HG03457 (cell line): ENCODE results near the gene GRAMD1B.

Source experiments
- ATAC-seq: cut with Tn5 transposase; IDR thresholded peaks from one replicate; pipeline ENCODE4 v1.9.1; 2021; ENCODE audit warnings: moderate number of reproducible peaks; ENCODE audit not compliant: unreplicated experiment

GRAMD1B gene

DNA sequence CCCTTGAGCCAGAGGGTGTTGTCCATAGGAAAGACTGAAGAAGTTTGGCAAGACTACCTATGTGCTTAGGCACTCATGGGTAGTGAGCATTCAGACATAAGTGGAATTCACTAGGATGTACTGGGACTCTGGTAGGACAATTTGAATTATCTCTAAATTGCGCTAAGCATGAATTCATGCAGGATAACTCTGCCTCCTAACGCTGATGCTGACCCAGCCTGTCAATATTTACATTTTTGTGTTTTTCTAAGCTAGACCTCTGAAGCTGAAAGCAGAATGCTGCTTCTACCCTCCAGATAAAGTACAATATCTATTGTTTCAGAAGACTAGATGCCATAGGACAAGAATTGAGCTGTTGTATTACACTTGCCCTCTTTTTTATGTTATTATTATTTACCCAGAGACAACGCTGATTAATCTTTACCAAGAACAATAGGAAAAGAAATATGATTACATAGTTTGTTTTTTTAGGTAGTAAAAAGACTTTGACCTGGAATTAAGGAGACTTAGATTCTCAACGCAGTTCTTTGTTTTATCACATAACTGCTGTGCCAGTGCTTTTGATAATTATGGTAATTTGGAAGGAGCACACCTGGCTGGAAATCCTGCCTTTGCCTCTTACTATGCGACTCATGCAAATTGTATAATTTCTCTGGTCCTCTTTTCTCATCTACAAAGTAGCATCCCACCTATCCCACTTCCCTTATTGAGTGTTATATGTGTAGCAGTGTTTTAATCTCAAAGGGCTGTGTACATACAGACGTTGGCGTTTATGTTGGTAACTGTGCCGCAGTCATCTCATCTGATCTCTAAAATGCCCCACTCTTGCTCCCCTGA, 21.2 kb upstream of the GRAMD1B start:
- ATAC-seq: no peak

DNA sequence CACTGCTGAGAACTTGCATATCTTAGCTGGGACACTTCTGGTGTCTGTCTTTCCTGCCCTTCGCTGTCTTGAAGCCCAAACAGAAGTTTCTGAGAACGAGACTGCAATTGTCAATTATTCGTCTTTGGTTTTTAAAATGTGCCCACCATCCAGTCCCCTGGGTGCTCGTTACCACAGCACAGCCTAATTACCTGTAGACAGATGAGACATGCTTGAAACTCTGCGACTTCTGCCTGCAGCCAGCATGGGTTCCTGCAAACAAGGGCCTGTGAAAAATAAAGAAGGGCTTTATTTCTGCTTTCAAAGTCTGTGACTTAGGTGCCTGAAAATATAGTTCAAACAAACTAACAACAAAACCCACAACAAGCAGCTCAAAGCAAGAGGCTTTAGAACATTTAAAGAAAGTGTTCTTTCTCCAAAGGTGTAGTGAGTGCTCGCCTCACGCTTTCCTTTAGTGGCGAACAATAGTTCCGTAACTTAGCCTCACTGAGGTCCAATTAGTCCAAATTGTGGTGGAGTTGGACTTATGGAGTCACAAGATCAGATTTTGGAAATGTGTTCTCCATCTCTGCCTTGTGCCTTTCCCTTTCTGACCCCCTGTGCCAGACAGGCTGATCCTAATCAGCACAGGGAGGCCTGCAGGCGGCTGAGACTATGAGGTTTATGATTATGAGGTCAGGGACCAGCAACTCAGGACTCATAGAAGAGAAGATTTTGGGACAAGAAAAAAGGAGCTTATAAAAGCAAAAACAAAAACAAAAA, 20.4 kb upstream of the GRAMD1B start:
- no peak for ATAC-seq

DNA sequence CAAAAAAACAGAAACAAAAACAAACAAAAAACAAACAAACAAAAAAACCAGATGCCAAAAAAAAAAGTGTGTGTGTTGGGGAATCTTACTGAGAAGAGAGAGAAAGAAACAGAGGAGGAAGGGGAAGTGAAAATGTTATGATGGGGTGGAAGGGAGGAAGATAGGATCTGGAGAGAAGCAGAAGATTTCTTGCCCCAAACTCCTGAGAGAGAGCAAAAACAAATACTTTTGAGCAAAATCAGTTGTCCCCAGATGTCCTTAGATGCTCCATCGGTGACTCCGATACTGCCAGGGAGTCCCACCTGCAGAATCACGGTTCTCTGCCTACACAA, 19.9 kb upstream of the GRAMD1B start:
- ATAC-seq: no peak

DNA sequence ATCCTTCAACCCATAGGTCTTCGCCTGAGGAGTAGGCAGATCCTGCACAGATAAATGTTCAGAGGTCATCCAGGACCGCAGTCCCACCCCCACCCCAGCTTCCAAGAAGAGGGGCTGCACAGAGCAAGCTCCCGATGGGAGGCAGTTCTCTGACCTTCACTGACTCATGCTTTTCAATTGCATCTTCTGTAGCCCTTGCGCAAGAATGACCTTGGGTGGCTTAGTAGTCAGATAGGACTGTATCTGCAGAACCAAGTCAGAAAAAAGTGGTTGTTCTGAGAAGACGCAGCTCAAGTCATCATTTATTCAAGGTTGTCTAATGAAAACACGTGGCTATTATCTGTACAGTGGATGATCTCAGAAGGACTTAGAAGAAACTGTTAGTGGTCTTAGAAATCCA, 16.4 kb upstream of the GRAMD1B start:
- ATAC-seq: no peak

DNA sequence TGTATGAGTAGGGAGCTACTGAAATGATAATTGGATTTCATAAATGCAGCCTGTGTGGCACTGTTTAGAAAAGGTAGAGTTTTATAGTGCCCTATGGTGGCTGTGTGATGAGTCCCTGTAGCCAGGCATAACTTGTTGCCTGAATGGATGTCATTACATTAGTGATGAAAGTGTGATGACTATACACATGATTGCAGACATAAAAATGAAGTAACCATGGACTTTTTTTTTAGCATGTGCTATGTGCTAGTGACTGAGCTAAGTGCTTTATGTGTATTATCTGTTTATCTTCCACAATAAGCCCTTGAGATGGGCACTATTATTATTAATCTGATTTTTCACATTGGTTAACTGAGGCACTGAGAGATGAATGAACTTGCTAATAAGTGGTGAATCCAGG, 13.5 kb upstream of the GRAMD1B start:
- no peak for ATAC-seq

DNA sequence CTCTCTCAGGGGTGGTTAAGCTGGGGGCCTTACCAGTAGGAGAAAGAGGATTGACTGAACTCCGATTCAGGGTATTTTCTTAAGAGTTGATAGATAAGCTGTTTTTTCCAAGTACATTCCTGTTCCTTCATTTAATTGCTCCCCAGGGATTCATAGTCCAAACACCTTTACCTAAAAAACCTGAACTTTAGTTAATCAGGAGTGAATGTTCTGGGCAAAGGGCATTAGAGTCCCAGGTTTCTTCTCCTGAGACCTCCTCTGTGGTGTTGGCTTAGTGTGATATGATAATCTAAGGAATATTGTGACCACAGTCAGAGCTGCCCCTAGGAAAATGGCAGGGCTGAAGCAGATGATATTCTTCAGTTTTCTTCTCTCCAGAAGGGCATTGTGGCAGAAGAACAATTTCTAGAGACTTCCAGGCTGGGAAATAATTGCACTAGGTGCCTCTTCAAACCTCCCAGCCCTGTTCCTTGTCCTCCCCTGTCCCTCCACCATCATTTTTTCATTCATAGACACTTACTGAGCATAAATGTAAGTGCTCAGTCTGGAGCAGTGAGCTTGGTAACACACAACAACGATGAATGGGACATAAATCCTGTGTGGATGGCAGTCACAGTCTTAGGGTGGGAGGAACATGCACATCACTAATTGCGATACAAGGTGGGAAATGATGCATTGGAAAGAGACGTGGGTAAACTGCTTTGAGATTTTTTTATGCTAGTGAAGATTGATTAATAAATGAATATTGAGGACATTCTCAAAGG, 11.5 kb upstream of the GRAMD1B start:
- ATAC-seq: no peak

DNA sequence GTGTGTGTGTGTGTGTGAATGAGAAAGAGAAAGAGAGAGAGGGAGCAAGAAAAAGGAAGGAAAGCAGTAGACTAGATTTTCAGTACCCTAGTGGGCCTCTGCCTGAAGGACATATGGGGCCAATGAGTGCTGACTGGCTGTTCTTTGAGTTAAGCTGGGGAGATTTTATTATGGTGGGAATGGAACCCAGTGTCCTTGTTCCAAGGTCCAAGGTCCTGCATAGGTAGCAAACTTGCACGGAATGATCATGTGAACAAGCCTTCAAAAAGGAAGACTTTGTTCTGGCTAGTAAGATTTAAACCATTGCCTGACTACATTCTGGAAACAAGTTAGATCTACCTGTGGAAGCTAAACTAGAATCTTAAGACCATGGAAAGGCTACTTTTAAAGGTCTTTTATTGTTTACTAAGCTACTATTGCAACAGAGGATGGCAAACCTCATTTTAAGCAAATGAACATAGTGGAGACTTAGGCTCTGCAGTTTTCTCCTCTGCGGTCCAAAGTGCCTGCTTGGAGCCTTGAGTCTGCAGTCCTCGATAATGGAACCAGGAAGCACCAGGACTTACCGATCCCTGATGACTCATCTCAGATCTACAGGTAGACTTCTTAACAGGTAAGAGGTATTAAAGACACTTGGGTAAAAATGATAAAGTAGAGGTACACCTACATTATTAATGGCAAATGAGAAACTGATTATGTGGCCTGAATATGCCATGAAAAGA, 10.2 kb upstream of the GRAMD1B start:
- no peak for ATAC-seq

DNA sequence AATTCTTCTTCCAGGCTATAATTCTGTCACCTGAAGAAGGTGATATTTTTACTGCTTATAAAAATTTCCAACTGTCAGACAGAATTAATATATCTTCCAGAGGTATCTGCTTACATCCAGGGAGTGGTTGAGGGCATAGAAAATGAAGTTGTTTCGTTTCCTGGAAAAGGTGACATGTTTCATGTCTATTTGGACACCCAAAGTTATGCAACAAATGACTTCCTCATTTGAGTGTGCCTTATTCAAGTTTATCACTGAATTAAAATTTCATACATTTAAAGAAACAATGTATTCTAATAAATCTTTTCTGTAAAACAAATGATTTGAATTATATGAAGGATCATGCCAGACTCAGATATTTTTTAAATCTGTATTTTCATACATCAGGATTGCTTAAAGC, 8.5 kb upstream of the GRAMD1B start:
- no peak for ATAC-seq

DNA sequence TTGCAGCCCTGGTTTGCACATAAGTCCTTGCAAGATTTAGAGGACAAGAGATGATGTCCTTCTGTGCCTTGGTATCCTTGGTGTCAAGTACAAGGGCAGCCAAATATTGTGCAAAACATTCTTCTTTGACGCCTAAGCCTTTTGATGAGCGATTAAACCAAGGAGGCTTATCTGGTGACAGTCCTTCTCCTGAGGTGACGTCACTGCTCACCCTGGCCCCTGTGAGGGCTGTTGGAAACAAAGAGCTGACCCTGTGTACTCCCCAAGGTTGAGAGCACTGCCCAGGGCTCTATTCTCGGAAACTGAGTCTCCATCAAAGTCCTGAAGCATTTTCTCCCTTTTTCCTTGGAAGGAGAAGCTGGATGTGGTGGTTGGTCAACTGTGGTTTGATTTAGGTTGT, 4.7 kb upstream of the GRAMD1B start:
- ATAC-seq: no peak

DNA sequence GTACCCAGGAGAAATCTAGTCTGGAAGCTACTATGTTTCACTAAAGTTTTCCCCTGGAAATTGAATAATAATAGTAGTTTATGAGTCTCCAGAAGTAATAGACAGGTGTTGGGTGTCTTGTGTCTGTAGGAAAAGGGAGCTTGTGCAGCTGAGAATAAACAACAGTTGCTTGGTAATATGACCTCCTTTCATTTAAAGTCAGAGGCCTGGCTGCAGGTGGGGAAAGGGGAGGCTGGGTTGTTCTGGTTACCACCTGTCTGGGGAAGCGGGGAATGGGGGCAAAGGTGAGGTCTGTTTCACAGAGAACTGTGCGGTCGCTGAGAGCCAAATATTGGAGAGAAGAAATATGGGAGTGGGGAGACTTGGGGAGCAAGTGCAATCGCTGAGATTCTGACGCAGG, 3.3 kb upstream of the GRAMD1B start:
- ATAC-seq: no peak

DNA sequence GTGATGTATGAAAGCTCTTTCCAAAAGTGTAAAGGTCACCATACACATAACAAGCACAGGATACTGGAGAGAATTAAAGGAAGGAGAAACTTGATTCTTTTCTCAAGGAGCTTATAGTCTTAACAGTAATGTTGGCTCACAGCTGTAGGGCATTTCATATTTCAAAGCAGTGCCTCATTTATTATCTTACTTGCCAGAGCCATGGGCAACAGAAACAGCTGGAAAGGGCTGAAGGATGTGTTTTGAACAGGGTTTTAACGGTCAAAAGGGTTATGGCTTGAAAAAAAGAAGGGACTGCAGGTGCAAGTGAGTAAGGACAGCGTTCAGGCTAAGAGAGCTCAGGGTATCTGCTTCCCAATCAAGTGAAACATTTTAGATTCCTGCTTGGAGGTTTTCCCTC, 2.7 kb upstream of the GRAMD1B start:
- ATAC-seq: no peak

DNA sequence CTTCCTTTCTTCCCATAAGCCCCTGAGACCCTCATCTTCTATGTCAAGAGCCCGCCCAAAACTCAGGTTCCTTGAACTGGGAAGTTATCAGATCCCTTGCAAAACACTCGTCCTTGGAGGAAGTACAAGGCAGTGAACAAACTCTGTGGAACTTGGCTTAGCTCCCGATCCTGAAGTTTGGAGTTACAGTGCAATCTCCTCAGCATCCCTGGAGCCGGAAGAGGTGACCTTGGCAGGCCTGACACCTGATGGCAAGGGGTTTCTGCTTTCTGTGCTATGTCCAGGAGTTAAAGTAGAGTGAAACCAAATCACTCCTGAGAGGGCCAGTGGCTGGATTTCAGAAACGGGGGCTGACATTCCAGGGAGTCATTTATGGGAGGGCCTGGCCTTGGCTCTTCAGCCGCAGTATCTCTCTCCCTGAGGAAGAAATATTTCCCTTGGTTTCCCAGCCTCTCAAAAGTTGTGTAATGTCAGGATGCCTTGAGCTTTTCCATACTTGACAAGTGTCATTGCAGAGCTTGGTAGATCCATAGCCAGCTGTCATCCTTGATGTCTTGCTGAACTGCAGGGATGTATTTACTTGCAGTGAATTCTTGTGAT, 1.9 kb upstream of the GRAMD1B start:
- ATAC-seq: no peak

DNA sequence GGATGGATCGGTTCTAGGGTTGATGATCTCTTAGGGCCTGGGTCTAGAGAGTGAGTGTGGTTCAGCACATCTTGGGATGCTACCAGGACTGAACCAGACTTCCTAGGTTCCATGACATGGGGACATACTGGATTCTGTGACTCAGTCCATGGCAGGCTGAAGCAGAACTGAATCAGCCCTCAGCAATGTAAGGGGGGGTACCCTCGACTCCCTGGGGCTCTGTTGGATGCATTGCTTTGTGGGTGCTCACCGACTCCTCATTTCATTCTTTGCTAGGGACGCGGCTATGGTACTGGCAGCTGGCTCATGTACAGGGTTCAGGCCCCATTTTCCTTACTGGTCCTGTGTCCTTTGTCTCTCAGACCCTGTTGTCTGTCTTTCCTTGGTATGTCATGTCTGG, 733 bp upstream of the GRAMD1B start:
- ATAC-seq: no peak

DNA sequence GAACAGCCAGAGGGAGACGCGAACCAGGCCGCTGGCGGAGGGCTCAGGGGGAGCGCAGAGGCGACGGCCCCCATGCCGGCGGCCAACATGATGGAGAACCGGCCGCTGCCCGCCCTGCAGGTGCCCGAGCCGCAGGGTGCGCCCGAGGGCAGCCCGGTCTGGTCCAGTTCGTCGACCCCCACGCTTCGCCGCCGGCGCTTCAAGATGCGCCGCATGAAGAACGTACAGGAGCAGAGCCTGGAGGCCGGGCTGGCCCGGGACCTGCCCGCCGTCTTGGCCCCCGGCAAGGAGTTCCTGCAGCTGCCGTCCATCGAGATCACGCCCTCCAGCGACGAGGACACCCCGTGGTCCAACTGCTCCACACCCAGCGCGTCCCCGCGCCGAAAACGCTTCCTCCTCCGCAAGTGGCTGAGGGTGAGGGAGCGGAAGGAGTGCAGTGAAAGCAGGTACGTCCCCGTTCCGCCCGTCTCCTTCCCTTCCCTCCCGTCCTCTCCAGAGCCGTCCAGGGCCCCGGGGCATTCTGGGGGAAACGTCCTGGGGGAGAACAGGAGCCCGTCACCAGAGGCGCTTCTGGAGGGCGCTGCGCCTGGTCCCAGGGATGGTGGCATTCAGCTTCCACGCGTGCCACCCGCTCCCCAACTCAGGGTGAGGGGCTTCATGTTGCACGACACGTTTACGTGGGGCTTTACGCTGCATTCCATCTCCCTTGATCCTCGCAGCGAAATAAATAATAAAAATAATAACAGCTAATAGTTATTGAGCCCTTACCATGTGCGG, 840 bp downstream of the GRAMD1B start:
- ATAC-seq: no peak

DNA sequence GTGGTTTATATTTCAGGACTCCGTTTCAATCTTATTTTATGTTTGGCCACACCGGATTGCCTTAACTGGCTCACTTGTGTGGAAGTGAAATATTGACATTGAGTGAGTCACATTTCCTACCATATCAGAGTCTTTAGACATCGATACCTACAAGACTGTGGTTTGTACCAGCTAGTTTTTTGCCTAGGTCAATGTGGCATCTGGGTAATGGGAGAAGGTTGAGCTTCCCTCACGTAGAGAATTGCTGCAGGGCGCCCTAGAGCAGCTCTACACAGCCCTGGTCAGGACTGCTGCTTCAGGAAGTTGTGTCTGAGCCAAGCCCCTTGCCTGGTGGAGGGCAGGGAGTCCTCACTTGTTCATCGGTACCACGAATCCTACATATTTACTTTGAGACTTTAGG, 1.6 kb downstream of the GRAMD1B start:
- no peak for ATAC-seq

DNA sequence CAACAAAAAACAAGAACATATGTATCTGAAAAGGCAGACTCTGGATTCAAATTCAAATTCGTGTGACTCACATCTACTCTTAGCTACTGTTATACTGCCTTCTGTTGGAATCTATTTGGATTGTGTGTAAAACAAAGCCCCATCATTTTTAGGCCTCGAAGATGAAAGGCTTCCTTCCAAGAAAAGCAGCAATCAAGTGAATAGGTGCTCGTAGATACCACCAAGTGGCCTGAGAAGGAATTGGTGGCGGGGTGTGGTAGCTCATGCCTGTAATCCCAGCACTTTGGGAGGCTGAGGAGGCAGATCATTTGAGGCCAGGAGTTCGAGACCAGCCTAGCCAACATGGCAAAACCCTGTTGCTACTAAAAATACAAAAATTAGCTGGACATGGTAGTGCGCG, 4.2 kb downstream of the GRAMD1B start:
- no peak for ATAC-seq

DNA sequence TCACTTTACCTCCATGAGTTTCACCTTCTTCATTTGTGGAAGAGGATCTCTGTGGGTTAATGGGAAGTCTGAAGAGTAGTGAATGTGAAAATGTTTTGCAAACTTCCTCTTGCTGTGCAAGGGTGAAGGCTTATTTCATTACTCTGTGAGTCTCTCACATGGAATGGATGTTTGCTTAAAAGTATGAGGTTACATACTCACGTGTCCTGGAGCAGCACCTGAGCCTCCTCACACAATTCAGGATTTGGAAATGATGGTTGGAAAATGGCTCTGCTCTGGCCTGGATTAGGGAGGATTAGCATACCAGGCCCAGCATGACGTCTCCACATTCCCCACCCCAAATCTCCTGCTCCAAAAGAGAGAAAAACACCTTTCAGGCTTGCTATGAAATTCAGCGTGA, 4.8 kb downstream of the GRAMD1B start:
- ATAC-seq: no peak

DNA sequence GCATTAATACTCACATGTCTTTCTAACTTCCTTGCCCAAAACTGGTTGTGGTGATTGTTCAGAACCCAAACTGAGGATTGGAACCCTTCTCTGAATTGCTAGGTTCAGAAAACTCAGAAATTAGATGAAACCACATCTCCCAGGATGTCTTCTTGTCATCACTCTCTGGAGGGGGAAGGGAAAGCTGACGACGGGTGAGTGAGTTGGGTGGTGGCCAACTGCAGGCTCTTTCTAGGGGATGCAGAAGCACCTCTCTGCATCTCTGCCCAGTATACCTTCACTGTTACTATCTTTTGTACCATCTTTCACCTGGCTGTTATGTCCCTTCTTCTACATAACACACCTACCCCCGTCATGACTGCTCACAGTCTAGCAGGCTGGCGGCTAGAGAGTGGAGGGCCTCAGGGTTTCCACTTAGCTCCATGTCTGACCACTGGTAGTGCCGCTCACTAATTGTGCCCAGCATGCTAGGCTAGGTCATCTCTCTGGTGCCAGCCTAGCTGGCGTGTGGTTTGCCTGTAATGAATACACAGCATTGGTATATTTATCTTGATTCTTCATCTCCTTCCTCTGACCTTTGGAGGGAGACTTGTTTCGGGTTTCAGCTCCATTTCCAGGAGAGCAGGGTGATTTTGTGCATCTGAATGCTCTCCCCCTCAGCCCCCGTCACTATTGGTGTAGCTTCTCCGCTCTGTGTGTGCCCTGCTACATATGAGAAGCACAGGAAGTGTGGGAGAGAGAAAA, 7.3 kb downstream of the GRAMD1B start:
- no peak for ATAC-seq

DNA sequence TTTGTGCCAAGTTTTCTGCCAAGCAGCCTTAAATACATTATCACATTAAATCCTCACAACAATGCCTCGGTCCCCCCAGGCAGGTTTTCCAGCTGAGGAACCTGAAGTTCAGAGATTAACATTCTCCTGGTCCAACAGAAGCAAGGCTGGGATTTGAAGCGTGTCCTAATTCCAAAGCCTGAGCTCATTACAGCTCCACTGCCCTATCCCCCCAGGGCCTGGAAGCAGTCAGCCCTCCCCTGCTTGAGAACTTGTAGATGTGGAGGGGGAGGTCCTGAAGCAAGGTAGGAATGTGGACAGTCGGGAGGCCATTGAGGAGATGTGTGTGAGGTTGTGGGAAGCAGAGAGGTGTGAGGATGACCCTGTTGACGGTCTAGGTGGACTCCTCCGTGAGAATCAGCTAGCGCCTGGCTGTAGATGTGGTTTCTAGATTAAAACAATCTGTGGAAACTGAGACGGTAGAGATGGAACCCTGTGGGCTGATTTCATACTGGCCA, 8.1 kb downstream of the GRAMD1B start:
- ATAC-seq: no peak
